ENCODE results near the gene RYR2. TPM values are rescaled to one million over a fixed set of nuclear protein-coding genes. Genes with fewer than 3 reads are reported as not detected.

Gene RYR2
- polyA plus RNA-seq, 1 of the 3 experiments (the other 2 are of a cell fraction), result under 0.01 TPM

- CTCF ChIA-PET, result no interaction called here
Observed at GRCh38 chr1:236997361-236997760, 44.6 kb upstream of the RYR2 start.

GRCh38 chr1:236997882-236998281 is 44.1 kb upstream of the RYR2 start:
- TF ChIP-seq FOXJ3 (CRISPR knock-in tag; IDR thresholded peaks at IDR 0.05) (no peak), REST (IDR thresholded peaks at IDR 0.05; ENCODE audit: low read depth, low read length) (no peak), TCF12 (IDR thresholded peaks at IDR 0.05) (no peak)
- H4K20me1 ChIP-seq (ENCODE audit: insufficient read depth), result no peaks in the 10 kb centered on the region
- H3K4me1 ChIP-seq (ENCODE audit: control insufficient read depth in 1 of 2, insufficient read depth in 2 of 2, low read depth in 1 of 2, low read length in 1 of 2), result no peaks in the 10 kb centered on the region; a peak in 1 of 4 replicates
- H3K27me3 ChIP-seq (ENCODE audit: insufficient read depth), result no peaks in the 10 kb centered on the region
- H3K79me2 ChIP-seq (ENCODE audit: insufficient read depth), result no peaks in the 10 kb centered on the region
- no peaks in the 10 kb centered on the region for H3K36me3 ChIP-seq (replicated peaks in 1 of 2; ENCODE audit: control insufficient read depth in 1 of 2, insufficient read depth in 2 of 2, low read length in 1 of 2)
- DNase-seq, result no peak
- H2AFZ ChIP-seq (ENCODE audit: low read depth), result no peak overlapping the region
- no peaks in the 10 kb centered on the region; the same call in 1 of the 2 replicates for H3K9me3 ChIP-seq
- WGBS (ENCODE audit: low lambda C conversion rate), result 37% methylated on average over 11 of the region's 12 CpGs
- no peak overlapping the region for H3K27ac ChIP-seq (ENCODE audit: low read depth in 2 of 2, low read length in 1 of 2)
- H3F3A ChIP-seq (replicated peaks; ENCODE audit: insufficient read depth), result no peaks in the 10 kb centered on the region
- H3K4me3 ChIP-seq (ENCODE audit: low read depth in 2 of 2, low read length in 1 of 2), result no peak overlapping the region
- H3K9me2 ChIP-seq, result no peaks in the 10 kb centered on the region
- CTCF ChIA-PET, result no interaction called here
- no peak overlapping the region for H3K9ac ChIP-seq
- POLR2A ChIA-PET, result no interaction called here
- no peak overlapping the region for H3K4me2 ChIP-seq

More at GRCh38 chr1:236997361-236997760, 44.6 kb upstream of the RYR2 start:
- DNase-seq, result no peak
- Histone ChIP-seq H3K27ac (ENCODE audit: low read depth in 2 of 2, low read length in 1 of 2) (no peak overlapping the region), H4K20me1 (ENCODE audit: insufficient read depth) (no peaks in the 10 kb centered on the region), H3K4me1 (ENCODE audit: control insufficient read depth in 1 of 2, insufficient read depth in 2 of 2, low read depth in 1 of 2, low read length in 1 of 2) (no peaks in the 10 kb centered on the region; a peak in 1 of 4 replicates), H3K27me3 (ENCODE audit: insufficient read depth) (no peaks in the 10 kb centered on the region), H2AFZ (ENCODE audit: low read depth) (no peak overlapping the region), H3K9ac (no peak overlapping the region), H3K4me3 (ENCODE audit: low read depth in 2 of 2, low read length in 1 of 2) (no peak overlapping the region), H3F3A (replicated peaks; ENCODE audit: insufficient read depth) (no peaks in the 10 kb centered on the region), H3K36me3 (replicated peaks in 1 of 2; ENCODE audit: control insufficient read depth in 1 of 2, insufficient read depth in 2 of 2, low read length in 1 of 2) (no peaks in the 10 kb centered on the region), H3K79me2 (ENCODE audit: insufficient read depth) (no peaks in the 10 kb centered on the region), H3K9me2 (no peaks in the 10 kb centered on the region), H3K4me2 (no peak overlapping the region), H3K9me3 (no peaks in the 10 kb centered on the region; the same call in 1 of the 2 replicates)
- 36% methylated on average over 11 of the region's 11 CpGs for WGBS (ENCODE audit: low lambda C conversion rate)
- POLR2A ChIA-PET, result no interaction called here
- no peak for TF ChIP-seq TCF12 (IDR thresholded peaks at IDR 0.05)
- no peak for TF ChIP-seq TEAD4 (IDR thresholded peaks at IDR 0.05; ENCODE audit: borderline replicate concordance, insufficient read depth)
- TF ChIP-seq NRF1 (IDR thresholded peaks at IDR 0.05; ENCODE audit: low read depth, low read length), result no peak
- TF ChIP-seq NFIC (IDR thresholded peaks at IDR 0.05; ENCODE audit: borderline replicate concordance), result no peak
- no peak for TF ChIP-seq MXI1 (IDR thresholded peaks at IDR 0.05; ENCODE audit: low read depth, low read length)
- TF ChIP-seq YY1 (IDR thresholded peaks at IDR 0.05; ENCODE audit: low read depth), result no peak
- TF ChIP-seq TAF1 (IDR thresholded peaks at IDR 0.05; ENCODE audit: borderline replicate concordance, low read depth, low read length), result no peak
- TF ChIP-seq FOXM1 (IDR thresholded peaks at IDR 0.05; ENCODE audit: low read depth), result no peak
- TF ChIP-seq SMC3 (IDR thresholded peaks at IDR 0.05; ENCODE audit: low read depth, low read length), result no peak
- TF ChIP-seq, protein P1, sequence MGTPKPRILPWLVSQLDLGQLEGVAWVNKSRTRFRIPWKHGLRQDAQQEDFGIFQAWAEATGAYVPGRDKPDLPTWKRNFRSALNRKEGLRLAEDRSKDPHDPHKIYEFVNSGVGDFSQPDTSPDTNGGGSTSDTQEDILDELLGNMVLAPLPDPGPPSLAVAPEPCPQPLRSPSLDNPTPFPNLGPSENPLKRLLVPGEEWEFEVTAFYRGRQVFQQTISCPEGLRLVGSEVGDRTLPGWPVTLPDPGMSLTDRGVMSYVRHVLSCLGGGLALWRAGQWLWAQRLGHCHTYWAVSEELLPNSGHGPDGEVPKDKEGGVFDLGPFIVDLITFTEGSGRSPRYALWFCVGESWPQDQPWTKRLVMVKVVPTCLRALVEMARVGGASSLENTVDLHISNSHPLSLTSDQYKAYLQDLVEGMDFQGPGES (IDR thresholded peaks at IDR 0.05; ENCODE audit: low read depth, low read length), result no peak
- no peak for TF ChIP-seq RCOR1 (IDR thresholded peaks at IDR 0.05; ENCODE audit: low read length)
- no peak for TF ChIP-seq GABPA (IDR thresholded peaks at IDR 0.05; ENCODE audit: low read depth)
- TF ChIP-seq, protein P2, sequence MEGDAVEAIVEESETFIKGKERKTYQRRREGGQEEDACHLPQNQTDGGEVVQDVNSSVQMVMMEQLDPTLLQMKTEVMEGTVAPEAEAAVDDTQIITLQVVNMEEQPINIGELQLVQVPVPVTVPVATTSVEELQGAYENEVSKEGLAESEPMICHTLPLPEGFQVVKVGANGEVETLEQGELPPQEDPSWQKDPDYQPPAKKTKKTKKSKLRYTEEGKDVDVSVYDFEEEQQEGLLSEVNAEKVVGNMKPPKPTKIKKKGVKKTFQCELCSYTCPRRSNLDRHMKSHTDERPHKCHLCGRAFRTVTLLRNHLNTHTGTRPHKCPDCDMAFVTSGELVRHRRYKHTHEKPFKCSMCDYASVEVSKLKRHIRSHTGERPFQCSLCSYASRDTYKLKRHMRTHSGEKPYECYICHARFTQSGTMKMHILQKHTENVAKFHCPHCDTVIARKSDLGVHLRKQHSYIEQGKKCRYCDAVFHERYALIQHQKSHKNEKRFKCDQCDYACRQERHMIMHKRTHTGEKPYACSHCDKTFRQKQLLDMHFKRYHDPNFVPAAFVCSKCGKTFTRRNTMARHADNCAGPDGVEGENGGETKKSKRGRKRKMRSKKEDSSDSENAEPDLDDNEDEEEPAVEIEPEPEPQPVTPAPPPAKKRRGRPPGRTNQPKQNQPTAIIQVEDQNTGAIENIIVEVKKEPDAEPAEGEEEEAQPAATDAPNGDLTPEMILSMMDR (IDR thresholded peaks at IDR 0.05), result no peak

All from SK-N-SH (cell line).